Measurements from ENCODE around the gene ZCCHC24. TPM values are rescaled to one million over a fixed set of nuclear protein-coding genes. Genes with fewer than 3 reads are reported as not detected.

Gene ZCCHC24
- polyA plus RNA-seq, 1 of the 3 experiments (the other 2 are of a cell fraction): 15.8 TPM

DNA sequence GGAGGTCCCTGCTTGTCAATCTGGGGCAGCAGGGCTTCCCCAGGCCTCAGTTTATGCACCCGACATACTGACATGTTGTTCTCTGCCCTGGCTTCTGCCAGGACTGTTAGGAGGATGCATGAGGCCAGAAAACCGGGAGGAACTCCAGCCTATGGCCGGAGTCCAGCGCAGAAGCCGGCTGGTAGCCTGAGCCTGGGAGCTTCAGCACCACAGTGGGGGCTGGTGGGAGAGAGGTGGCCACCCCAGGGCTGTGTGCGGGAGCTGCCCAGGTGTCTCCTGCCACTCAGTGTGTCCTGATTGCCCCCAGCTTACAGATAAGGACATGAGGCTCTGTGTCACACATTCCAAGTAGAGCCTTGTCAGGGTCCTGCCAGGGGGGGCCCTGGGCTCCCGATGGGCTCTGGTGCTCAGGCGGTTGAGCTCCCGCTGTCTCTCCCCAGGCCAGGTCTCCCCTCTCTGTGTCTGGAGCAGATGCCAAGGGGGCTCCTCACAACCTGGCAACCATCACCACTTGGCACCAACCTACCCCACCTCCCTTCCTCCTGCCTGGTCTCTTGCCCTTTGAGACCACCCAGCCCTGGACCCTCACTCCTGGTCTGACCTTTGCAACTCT, 65.8 kb downstream of the ZCCHC24 start:
- ChIA-PET POLR2A (no interaction called here), CTCF (interaction anchor here (2.3 to 5.5 kb wide), 2 partner anchors 88 to 108 kb away, joined by 13 to 24 read pairs; no protein-coding TSS in a partner anchor)
- Histone ChIP-seq H3K9ac (no peak overlapping the region), H3K27me3 (ENCODE audit: insufficient read depth) (no peaks in the 10 kb centered on the region), H3K4me3 (ENCODE audit: low read depth in 2 of 2, low read length in 1 of 2) (no peak overlapping the region), H3K27ac (ENCODE audit: low read depth in 2 of 2, low read length in 1 of 2) (no peak overlapping the region), H4K20me1 (ENCODE audit: insufficient read depth) (no peaks in the 10 kb centered on the region), H2AFZ (ENCODE audit: low read depth) (no peak overlapping the region), H3K79me2 (ENCODE audit: insufficient read depth) (no peaks in the 10 kb centered on the region), H3K36me3 (replicated peaks in 1 of 2; ENCODE audit: control insufficient read depth in 1 of 2, insufficient read depth in 2 of 2, low read length in 1 of 2) (peaks cover 0 to 2% of the 10 kb centered on the region in 2 experiments), H3K9me2 (no peaks in the 10 kb centered on the region), H3K9me3 (no peaks in the 10 kb centered on the region), H3K4me1 (ENCODE audit: control insufficient read depth in 1 of 2, insufficient read depth in 2 of 2, low read depth in 1 of 2, low read length in 1 of 2) (peaks cover 11% of the 10 kb centered on the region in 2 experiments; a peak in 2 of 4 replicates), H3F3A (replicated peaks; ENCODE audit: insufficient read depth) (peaks cover 13% of the 10 kb centered on the region), H3K4me2 (no peak overlapping the region)
- TF ChIP-seq USF1 (IDR thresholded peaks at IDR 0.05; ENCODE audit: borderline replicate concordance, low read depth): no peak
- no peak for TF ChIP-seq USF2 (IDR thresholded peaks at IDR 0.05; ENCODE audit: borderline replicate concordance, low read depth, low read length)
- TF ChIP-seq SIN3A (IDR thresholded peaks at IDR 0.05; ENCODE audit: borderline replicate concordance, low read depth, low read length): no peak
- no peak for TF ChIP-seq ZBTB33 (IDR thresholded peaks at IDR 0.05; ENCODE audit: borderline replicate concordance, low read depth)
- TF ChIP-seq GABPA (IDR thresholded peaks at IDR 0.05; ENCODE audit: low read depth): no peak
- no peak for TF ChIP-seq RAD21 (IDR thresholded peaks at IDR 0.05; ENCODE audit: low read length)
- TF ChIP-seq SMC3 (IDR thresholded peaks at IDR 0.05; ENCODE audit: low read depth, low read length): no peak
- no peak for TF ChIP-seq YY1 (IDR thresholded peaks at IDR 0.05; ENCODE audit: low read depth)
- TF ChIP-seq EP300 (IDR thresholded peaks at IDR 0.05; ENCODE audit: borderline replicate concordance in 1 of 2, low read depth in 1 of 2, low read length in 1 of 2): no peak
- TF ChIP-seq RFX5 (IDR thresholded peaks at IDR 0.05; ENCODE audit: low read length): no peak
- TF ChIP-seq, protein P1, sequence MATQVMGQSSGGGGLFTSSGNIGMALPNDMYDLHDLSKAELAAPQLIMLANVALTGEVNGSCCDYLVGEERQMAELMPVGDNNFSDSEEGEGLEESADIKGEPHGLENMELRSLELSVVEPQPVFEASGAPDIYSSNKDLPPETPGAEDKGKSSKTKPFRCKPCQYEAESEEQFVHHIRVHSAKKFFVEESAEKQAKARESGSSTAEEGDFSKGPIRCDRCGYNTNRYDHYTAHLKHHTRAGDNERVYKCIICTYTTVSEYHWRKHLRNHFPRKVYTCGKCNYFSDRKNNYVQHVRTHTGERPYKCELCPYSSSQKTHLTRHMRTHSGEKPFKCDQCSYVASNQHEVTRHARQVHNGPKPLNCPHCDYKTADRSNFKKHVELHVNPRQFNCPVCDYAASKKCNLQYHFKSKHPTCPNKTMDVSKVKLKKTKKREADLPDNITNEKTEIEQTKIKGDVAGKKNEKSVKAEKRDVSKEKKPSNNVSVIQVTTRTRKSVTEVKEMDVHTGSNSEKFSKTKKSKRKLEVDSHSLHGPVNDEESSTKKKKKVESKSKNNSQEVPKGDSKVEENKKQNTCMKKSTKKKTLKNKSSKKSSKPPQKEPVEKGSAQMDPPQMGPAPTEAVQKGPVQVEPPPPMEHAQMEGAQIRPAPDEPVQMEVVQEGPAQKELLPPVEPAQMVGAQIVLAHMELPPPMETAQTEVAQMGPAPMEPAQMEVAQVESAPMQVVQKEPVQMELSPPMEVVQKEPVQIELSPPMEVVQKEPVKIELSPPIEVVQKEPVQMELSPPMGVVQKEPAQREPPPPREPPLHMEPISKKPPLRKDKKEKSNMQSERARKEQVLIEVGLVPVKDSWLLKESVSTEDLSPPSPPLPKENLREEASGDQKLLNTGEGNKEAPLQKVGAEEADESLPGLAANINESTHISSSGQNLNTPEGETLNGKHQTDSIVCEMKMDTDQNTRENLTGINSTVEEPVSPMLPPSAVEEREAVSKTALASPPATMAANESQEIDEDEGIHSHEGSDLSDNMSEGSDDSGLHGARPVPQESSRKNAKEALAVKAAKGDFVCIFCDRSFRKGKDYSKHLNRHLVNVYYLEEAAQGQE (IDR thresholded peaks at IDR 0.05; ENCODE audit: low read depth, low read length): no peak
- no peak for TF ChIP-seq JUND (IDR thresholded peaks at IDR 0.05)
- TF ChIP-seq NFIC (IDR thresholded peaks at IDR 0.05; ENCODE audit: borderline replicate concordance): no peak
- no peak for TF ChIP-seq POLR2AphosphoS5 (IDR thresholded peaks at IDR 0.05; ENCODE audit: low read depth, low read length)
- TF ChIP-seq FOXM1 (IDR thresholded peaks at IDR 0.05; ENCODE audit: low read depth): no peak
- TF ChIP-seq CHD2 (IDR thresholded peaks at IDR 0.05; ENCODE audit: low read length, partially characterized antibody): no peak
- 93% methylated on average over 8 of the region's 9 CpGs for WGBS (ENCODE audit: low lambda C conversion rate)
- DNase-seq: no peak

All from SK-N-SH (cell line).